Osteocyte (in vitro differentiated cells): ENCODE measurements around the gene SLC12A4. TPM values are rescaled to one million over a fixed set of nuclear protein-coding genes. Genes with fewer than 3 reads are reported as not detected.

Experiments used
- DNase-seq: peaks from one replicate; pipeline ENCODE4 v3.0.0; 2021; ENCODE audit warnings: mixed read lengths; ENCODE audit not compliant: unreplicated experiment; ENCODE audit errors: extremely low spot score
- H3K27ac Mint-ChIP-seq: one replicate; pipeline ENCODE4 v1.8.0; 2021; ENCODE audit warnings: mild to moderate bottlenecking, mixed read lengths; ENCODE audit not compliant: unreplicated experiment
- H3K27me3 Mint-ChIP-seq: one replicate; pipeline ENCODE4 v1.8.0; 2021; ENCODE audit warnings: mixed read lengths; ENCODE audit not compliant: unreplicated experiment
- H3K36me3 Mint-ChIP-seq: one replicate; pipeline ENCODE4 v1.8.0; 2021; ENCODE audit warnings: mixed read lengths; ENCODE audit not compliant: unreplicated experiment
- H3K4me1 Mint-ChIP-seq: one replicate; pipeline ENCODE4 v1.8.0; 2021; ENCODE audit warnings: mixed read lengths; ENCODE audit not compliant: unreplicated experiment
- H3K4me3 Mint-ChIP-seq: one replicate; pipeline ENCODE4 v1.8.0; 2021; ENCODE audit warnings: mild to moderate bottlenecking, moderate library complexity, mixed read lengths; ENCODE audit not compliant: unreplicated experiment
- H3K9me3 Mint-ChIP-seq: one replicate; pipeline ENCODE4 v1.8.0; 2021; ENCODE audit warnings: mixed read lengths; ENCODE audit not compliant: unreplicated experiment
- CTCF ChIP-seq: fragments of 200-600 bp; sonication (generic); IDR thresholded peaks from 2 replicates; pipeline ENCODE4 v1.5.0; 2021; ENCODE audit warnings: antibody characterized with exemption, mild to moderate bottlenecking, moderate library complexity
- total RNA-seq: library from RNA; stranded (reverse); gene quantifications from 2 replicates; pipeline ENCODE4 v1.2.1, GENCODE V29; 2021

The SLC12A4 gene
- total RNA-seq, 1 donor from 2014 or later = 90.7 TPM

- Mint-ChIP-seq H3K36me3 (peaks cover 25% of the 10 kb centered on the region), H3K4me3 (no peak overlapping the region), H3K27me3 (no peaks in the 10 kb centered on the region), H3K27ac (no peak overlapping the region), H3K4me1 (peaks cover 53% of the 10 kb centered on the region), H3K9me3 (no peaks in the 10 kb centered on the region)
- DNase-seq = no peak
- TF ChIP-seq CTCF = no peak
Observed at GRCh38 chr16:67964477-67965131, 3.8 kb downstream of the SLC12A4 start.

- TF ChIP-seq CTCF = no peak
- no peak overlapping the region for H3K4me3 Mint-ChIP-seq
- no peak for DNase-seq
Observed at GRCh38 chr16:67963662-67964321, 4.6 kb downstream of the SLC12A4 start.

GRCh38 chr16:67963292-67963661 lies 5.2 kb downstream of the SLC12A4 start:
- peaks cover 57% of the 10 kb centered on the region for H3K4me1 Mint-ChIP-seq
- TF ChIP-seq CTCF = no peak
- H3K9me3 Mint-ChIP-seq = no peaks in the 10 kb centered on the region
- H3K4me3 Mint-ChIP-seq = no peak overlapping the region
- DNase-seq = no peak
- H3K27ac Mint-ChIP-seq = no peak overlapping the region
- peaks cover 29% of the 10 kb centered on the region for H3K36me3 Mint-ChIP-seq
- H3K27me3 Mint-ChIP-seq = no peaks in the 10 kb centered on the region

More at GRCh38 chr16:67963662-67964321, 4.6 kb downstream of the SLC12A4 start:
- Mint-ChIP-seq H3K4me1 (peaks cover 57% of the 10 kb centered on the region), H3K9me3 (no peaks in the 10 kb centered on the region), H3K36me3 (peaks cover 25% of the 10 kb centered on the region), H3K27me3 (no peaks in the 10 kb centered on the region), H3K27ac (no peak overlapping the region)

GRCh38 chr16:67962135-67962534 lies 6.3 kb downstream of the SLC12A4 start:
- H3K4me3 Mint-ChIP-seq = no peak overlapping the region
- peaks cover 56% of the 10 kb centered on the region for H3K4me1 Mint-ChIP-seq
- no peak for TF ChIP-seq CTCF
- no peak for DNase-seq
- H3K36me3 Mint-ChIP-seq = peaks cover 34% of the 10 kb centered on the region
- H3K9me3 Mint-ChIP-seq = no peaks in the 10 kb centered on the region
- H3K27ac Mint-ChIP-seq = no peak overlapping the region
- H3K27me3 Mint-ChIP-seq = no peaks in the 10 kb centered on the region

- Mint-ChIP-seq H3K4me1 (peaks cover 51% of the 10 kb centered on the region), H3K9me3 (no peaks in the 10 kb centered on the region), H3K36me3 (peaks cover 34% of the 10 kb centered on the region), H3K4me3 (no peak overlapping the region), H3K27me3 (no peaks in the 10 kb centered on the region), H3K27ac (peak overlapping the region; percentile 50)
- no peak for DNase-seq
- no peak for TF ChIP-seq CTCF
Observed at GRCh38 chr16:67961551-67961957, 6.9 kb downstream of the SLC12A4 start.
